HuH-7.5 (cell line): Measurements from ENCODE around the gene TEAD4.

Source experiments
- DNase-seq: peaks from one replicate; pipeline ENCODE4 v3.0.0; 2011; ENCODE audit warnings: low spot score

Gene TEAD4

GRCh38 chr12:3002646-3003045, 43.4 kb downstream of the TEAD4 start:
- no peak for DNase-seq

DNA sequence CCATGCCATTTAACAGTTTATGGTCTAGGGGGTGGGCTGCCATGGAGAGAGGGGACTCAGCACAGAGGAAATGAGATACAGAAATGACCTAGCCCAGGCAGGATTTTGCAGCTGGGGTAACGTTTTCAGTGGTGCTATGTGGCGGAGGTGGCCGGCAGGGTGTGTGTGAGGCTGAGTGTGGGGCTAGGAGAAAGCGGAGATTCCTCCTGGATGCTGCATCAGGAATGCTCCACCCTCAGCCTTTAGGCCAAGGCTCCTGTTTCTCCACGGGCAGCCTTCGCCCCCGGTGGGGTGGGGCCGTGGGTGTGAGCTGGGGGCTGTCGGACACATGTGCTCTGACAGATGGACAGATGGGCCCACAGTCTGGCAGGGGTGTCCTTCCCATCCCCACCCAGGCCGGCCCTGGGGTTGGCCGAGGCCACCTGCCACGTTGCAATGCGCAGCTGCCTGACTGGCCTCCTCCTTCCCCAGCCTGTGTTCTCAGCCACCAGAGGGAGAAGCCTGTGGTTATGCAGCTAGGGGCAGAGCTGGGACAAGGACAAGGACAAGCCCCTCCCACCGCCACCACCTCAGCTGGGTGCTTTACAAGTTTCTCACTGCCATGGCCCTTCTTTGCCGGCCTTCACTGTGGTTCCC, 44.3 kb downstream of the TEAD4 start:
- no peak for DNase-seq

GRCh38 chr12:3004655-3005565, 45.7 kb downstream of the TEAD4 start:
- no peak for DNase-seq

DNA sequence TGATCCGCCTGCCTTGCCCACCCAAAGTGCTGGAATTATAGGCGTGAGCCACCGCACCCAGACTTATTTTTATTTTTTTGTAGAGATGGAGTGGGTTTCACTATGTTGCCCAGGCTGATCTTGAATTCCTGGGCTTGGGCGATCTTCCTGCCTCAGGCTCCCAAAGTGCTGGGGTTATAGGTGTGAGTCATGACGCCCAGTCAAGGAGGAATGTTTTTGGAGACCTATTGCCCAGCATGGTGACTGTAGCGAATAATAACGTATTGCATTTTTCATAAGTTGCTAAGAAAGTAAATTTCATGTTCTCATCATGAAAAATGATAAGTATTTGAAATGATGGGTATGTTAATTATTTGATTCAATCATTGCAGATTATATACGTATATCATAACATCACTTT, 46.5 kb downstream of the TEAD4 start:
- DNase-seq, result no peak

DNA sequence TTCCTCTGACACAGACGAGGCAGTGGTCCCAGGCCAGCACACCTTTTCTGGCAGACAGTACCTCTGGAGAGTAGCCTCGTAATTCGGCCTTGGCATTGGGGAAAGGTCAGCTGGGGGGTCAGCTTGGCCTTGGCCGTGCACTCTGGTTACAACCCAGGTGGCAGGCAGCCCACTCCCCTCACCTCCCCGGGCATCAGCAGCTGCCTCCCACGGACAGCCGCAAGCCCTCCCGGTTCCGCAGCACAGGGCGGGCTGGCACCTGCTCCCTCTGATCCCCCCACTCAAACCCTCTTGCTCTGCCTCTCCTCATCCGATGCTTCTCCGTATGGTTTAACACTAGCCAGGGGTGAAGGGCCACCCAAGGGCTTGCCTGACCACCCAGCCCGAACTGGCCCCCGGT, 50.6 kb downstream of the TEAD4 start:
- DNase-seq, result no peak

DNA sequence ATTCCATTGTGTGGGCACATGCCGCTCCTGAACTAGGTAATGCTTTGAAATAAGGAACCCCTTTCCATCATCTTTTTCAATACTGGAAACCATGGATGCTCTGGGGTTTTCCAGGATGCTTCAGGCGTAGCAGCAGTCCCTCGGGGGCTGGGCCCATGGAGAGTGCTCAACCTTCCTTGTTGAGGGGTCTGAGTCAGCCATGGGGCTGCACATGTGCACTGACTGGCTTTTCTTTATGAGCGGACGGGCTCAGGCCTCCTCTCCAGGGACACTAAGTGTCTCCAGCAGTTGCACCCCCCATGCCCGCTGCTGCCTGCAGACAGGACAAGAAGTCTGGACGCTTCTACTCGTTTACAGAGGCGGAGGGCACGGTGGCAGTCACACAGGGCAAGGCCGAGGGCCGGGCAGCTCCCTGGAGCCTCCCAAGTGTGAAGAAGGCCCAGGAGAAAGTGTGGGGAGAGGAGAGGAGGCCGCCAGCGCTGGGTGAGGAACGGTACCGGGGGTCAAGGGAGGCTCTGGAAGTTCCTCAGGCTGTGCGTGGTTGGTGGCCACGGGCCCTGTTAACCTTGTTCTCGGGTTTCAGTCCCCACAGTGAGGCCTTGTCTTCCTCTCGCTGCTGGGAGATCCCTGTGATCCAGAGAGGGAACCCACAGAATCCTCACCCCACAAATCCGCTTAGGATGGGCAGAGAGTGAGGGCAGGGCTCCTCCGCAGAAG, 51.2 kb downstream of the TEAD4 start:
- no peak for DNase-seq

DNA sequence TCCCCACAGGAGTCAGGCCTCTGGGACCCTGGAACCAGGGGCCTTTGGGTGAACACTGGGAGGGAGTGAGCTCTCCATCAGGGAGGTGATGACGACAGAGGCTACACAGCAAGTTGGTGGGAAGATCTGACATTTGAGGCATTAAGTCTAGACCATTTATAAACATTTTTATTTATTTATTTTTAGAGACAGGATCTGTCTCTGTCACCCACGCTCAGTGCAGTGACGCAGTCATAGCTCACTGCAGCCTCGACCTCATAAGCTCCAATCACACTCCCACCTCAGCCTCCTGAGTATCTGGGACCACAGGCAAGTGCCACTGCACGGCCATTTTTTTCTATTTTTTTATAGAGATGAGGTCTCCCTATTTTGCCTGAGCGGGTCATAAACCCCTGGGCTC, 53.6 kb downstream of the TEAD4 start:
- DNase-seq, result no peak

GRCh38 chr12:3014641-3015040, 55.4 kb downstream of the TEAD4 start:
- no peak for DNase-seq

DNA sequence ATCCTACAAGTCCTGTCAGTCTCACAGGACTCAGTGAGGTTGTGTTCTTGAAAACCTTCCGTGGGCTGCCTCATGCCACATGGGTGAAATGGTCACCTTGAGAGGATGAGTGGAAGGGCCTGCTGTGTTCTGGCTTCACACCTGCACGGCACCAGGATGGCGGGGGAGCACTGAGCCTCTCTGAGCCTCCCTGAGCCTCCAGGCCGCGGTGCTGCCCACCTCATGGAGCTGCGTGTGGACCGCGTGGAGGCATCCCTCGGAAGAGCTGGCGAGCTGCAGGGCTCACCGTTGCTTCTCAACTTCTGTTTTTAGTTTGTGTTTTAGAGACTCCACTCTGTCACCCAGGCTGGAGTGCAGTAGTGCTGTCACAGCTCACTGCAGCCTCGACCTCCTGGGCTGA, 56.2 kb downstream of the TEAD4 start:
- no peak for DNase-seq

- no peak for DNase-seq
Measured at GRCh38 chr12:3016191-3016590, 57.0 kb downstream of the TEAD4 start.

DNA sequence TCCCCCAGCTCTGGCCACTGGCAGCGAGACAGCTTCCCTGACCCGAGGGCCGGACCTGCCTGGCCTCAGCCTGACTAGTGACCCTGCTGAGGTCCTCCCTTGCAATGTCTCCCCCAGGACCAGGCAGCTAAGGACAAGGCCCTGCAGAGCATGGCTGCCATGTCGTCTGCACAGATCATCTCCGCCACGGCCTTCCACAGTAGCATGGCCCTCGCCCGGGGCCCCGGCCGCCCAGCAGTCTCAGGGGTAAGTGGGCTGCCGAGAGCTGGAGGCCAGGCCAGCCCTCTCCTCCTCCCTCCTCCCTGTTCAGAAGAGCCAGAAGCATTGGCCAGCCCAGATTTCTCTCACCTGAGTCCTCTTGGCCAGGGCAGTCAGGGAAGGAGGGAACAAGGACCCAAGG, 58.1 kb downstream of the TEAD4 start:
- no peak for DNase-seq

DNA sequence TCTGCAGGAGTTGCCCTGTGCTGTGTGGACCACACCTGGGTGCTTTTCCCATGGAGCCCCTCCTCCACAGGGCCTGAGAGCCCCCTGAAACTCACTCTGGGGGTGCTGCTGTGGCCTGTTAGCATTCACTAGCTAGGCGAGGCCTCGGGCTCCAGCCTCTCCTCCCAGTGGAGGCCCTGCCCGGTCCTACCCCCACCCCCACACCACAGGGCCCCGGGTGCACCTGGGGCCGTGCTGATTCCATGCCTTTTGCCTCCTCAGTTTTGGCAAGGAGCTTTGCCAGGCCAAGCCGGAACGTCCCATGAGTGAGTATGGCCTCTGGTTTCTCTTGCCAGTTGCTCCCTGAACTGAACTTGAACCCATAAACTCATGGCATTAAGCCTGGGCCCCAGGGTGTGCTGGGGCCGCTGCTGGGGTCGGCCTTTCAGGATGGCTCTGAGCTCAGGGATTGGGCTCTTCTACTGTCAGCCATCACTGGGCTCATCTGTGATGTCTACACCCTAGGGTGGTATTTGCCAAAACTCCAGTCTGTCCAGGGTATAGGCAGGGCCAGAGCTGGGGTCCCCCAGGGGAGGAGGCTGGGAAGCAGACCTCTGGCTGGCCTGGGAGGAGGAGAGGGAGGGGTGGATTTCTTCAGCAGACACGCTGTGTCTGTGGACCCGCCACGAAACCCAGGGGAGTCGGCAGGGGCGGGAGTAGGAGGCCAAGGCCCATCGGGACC, 59.2 kb downstream of the TEAD4 start:
- no peak for DNase-seq

DNA sequence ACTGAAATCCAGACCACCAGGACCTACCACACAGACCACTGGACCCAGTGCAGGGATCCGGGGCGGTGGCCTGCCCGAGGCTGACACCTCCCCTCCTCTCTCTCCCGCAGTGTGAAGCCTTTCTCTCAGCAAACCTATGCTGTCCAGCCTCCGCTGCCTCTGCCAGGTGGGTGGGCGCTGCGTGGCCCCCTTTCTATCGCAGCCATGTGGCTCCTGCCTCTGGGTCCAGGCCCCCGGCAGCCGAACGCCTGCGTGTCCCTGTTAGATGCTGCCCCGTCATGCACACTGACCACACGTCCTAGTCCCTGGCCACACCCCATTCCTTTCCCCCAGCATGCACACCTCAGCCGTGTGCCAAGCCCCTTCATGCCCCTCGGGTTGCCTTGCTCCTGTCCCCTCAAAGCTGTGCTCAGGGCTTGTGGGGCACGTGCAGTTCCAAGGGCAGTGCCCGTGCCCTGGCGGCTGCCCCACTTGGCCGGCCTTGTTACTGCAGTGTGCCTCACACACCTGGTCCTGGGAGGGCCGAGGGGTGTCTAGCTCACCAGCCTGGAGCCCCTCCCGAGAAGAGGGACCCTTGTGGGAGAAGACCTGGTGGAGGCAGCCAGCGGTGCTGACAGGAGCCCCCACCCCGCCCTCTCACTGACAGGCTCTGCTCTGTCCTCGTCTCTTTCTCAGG, 59.9 kb downstream of the TEAD4 start:
- no peak for DNase-seq

DNA sequence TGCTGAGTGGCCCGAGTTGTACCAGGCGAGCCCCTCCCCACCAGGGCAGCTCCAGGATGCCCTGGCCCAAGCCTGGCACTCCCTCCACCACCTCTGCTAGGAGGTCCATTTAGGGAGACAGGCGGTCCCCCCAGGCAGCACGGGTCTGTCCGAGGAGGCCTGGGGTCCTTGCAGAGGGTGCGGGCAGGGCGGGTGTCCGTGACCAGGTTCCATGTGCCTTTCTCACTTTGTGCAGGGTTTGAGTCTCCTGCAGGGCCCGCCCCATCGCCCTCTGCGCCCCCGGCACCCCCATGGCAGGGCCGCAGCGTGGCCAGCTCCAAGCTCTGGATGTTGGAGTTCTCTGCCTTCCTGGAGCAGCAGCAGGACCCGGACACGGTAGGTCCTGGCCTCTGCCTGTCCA, 61.2 kb downstream of the TEAD4 start:
- DNase-seq, result no peak

DNA sequence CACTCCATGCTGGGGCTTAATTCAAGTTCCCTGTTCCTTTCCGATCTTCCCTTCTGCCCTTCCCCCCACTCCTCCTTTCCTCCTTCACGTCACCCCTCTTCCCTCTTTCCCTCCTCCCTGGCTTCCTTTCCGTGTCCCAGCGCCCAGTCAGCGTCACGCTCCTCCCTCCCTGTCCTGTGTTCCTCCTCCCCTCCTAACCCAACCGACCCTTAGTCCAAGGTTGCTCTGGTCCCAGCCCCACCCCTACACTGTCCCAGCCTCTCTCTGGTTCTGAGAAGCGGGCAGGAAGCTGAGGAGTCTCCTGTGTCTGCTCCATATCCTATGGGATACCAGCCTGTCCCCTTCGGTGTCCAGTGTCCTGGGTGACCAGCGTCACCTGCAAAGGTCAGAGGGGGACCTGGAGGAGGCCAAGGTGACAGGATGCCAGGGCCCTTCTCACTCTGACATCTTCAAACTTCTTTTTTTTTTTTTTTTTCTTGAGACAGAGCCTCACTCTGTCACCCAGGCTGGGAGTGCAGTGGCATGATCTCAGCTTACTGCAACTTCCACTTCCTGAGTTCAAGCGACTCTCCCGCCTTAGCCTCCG, 61.7 kb downstream of the TEAD4 start:
- DNase-seq, result no peak

DNA sequence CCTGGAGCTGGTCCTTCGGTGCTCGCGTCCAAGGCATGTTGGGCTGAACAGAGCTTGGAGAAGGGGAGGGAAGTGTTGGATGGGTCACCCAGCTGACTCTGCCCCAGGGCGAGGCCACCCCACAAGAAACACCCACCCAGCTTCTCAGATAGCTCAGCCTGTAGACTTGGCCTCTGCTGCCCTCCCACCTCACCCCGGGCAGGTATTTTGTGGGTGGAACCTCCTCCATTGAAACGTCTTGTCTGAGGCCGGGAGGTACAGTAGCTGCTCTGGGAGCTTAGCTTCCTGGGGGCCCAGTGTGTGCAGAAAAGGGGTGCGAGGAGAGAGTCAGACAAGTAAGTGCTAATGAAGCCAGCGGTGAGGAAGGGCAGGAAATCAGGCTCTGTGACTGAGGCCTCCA, 63.2 kb downstream of the TEAD4 start:
- no peak for DNase-seq

DNA sequence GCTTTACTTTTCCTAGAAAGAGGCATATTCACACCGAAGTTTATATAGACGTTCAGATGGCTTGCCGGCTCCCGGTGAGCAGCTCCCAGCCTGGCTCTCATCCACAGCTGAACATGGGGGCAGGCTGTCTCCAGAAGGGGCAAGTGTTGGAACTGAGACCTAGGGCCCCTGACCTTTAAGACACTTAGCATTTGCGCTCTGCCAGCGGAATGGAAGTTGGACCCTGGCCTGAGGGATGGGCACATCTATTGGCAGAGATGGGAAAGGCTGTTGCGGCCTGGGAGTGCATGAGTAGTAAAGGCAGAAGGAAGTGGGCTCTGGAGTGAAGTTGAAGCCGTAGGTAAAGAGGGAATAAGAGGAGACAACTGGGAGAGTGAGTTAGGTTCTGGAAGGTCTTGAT, 63.8 kb downstream of the TEAD4 start:
- DNase-seq, result no peak

GRCh38 chr12:3028108-3028507, 68.9 kb downstream of the TEAD4 start:
- no peak for DNase-seq

DNA sequence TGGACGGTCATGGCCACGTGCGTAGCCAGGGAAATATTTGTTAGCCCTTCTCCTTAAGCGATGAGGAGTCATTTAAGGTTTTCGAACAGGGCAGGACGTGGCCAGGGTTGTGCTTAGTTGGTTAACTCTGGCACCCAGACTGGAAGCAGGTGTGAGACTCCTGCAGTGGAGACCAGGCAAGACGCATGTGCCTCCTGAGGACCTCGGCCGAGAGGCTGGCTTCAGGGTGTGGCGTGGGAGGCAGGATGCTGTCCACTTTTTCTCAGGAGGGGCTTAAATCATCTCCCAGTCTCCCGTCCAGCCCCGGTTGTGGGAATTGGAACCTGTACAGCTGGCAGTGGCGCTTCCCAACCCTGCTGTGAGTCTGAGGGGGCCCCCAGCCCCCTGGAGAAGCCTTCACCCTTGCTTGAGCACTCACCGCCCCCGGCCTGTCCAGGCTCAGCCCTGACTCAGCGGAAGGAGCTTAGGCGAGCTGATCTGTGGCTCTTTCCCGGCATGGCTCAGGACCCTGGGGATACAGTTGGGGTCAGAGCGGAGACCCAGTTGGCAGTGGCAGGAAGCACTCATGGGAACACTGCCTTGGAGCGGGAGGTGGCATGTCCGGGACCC, 71.7 kb downstream of the TEAD4 start:
- DNase-seq, result no peak

DNA sequence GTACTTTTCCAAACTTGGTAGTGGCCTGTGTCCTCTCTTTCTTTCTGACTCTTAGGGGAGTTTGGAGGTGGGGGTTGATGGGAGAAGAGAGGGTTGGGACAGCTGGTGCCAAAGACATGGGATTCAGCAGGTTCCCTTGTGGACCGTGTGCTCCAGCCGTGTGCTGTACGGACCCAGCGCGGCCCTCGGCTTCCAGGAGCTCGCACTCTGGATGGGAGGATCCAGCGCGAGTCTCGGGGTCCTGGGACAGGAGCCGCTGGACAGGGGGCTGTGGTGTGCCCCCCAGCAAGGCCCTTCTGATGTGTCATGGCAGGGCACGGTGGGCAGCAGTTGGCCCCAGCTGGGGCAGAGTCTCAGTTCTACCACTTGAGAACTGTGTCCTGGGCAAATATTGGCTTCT, 73.0 kb downstream of the TEAD4 start:
- no peak for DNase-seq
